PC-3 (cell line): ENCODE measurements around the gene MAZ. TPM values are rescaled to one million over a fixed set of nuclear protein-coding genes. Genes with fewer than 3 reads are reported as not detected.
A peak's percentile ranks its signal among the peaks of the same experiment; 100 is the strongest.

Source experiments
- ATAC-seq: fragments of 200-7000 bp; cut with Tn5 transposase; 2 replicates; pipeline ENCODE4 v1.9.1; 2020; ENCODE audit warnings: mild to moderate bottlenecking, moderate library complexity
- BruUV-seq: library from RNA; stranded (reverse); fragments of 400-500 nt; replicated peaks from 2 replicates; lab custom pipeline; 2021; lab: Mats Ljungman, UMichigan
- CTCF ChIA-PET: fragments of 300-600 bp; sonication (Branson Sonifier 250); formaldehyde crosslinking; loops from one replicate; lab custom pipeline; 2022; ENCODE audit warnings: antibody characterized with exemption; lab: Charles Lee
- POLR2A ChIA-PET: fragments of 300-600 bp; sonication (Branson Sonifier 250); formaldehyde crosslinking; loops from one replicate; lab custom pipeline; 2022; ENCODE audit warnings: antibody characterized with exemption; ENCODE audit not compliant: unreplicated experiment; lab: Charles Lee
- DNase-seq: peaks from one replicate; pipeline ENCODE4 v3.0.0-alpha.2; 2015
- H2AFZ ChIP-seq: fragments of 300-600 bp; sonication (generic); 2 replicates; pipeline ENCODE4 v1.6.0; 2016; ENCODE audit warnings: antibody characterized with exemption, low read length
- H3F3A ChIP-seq: fragments of 300-600 bp; sonication (generic); one replicate; pipeline ENCODE4 v1.6.0; 2017; ENCODE audit warnings: antibody characterized with exemption, low read length, control low read depth, mild to moderate bottlenecking; ENCODE audit not compliant: unreplicated experiment
- H3K27ac ChIP-seq: fragments of 300-600 bp; sonication (generic); 2 replicates; pipeline ENCODE4 v1.5.1; 2016; ENCODE audit warnings: mild to moderate bottlenecking, low read length
- H3K27me3 ChIP-seq: fragments of 300-600 bp; sonication (generic); 2 replicates; pipeline ENCODE4 v1.6.1; 2016; ENCODE audit warnings: low read length, mixed read lengths
- H3K36me3 ChIP-seq: fragments of 300-600 bp; sonication (generic); 2 replicates; pipeline ENCODE4 v1.6.1; 2016; ENCODE audit warnings: low read depth, mixed run types, low read length, mixed read lengths
- H3K4me1 ChIP-seq: fragments of 300-600 bp; sonication (generic); 2 replicates; pipeline ENCODE4 v1.5.1; 2016; ENCODE audit warnings: low read length; ENCODE audit not compliant: insufficient read depth
- H3K4me2 ChIP-seq: fragments of 300-600 bp; sonication (generic); 2 replicates; pipeline ENCODE4 v1.6.0; 2016; ENCODE audit warnings: low read length
- H3K4me3 ChIP-seq: fragments of 300-600 bp; sonication (generic); 2 replicates; pipeline ENCODE4 v1.5.1; 2016; ENCODE audit warnings: mild to moderate bottlenecking, low read length, mixed read lengths
- H3K79me2 ChIP-seq: fragments of 300-600 bp; sonication (generic); 2 replicates; pipeline ENCODE4 v1.6.1; 2017; ENCODE audit warnings: low read length, mixed read lengths
- H3K9ac ChIP-seq: fragments of 300-600 bp; sonication (generic); 2 replicates; pipeline ENCODE4 v1.6.0; 2016; ENCODE audit warnings: mild to moderate bottlenecking, low read length
- H3K9me2 ChIP-seq: fragments of 300-600 bp; sonication (generic); replicated peaks from 2 replicates; pipeline ENCODE4 v1.6.1; 2016; ENCODE audit warnings: mixed run types, low read length, mixed read lengths
- H3K9me3 ChIP-seq: fragments of 300-600 bp; sonication (generic); 2 replicates; pipeline ENCODE4 v1.6.1; 2016; ENCODE audit warnings: low read length, mixed read lengths
- H4K20me1 ChIP-seq: fragments of 300-600 bp; sonication (generic); 2 replicates; pipeline ENCODE4 v1.6.1; 2016; ENCODE audit warnings: low read length, mixed read lengths
- EZH2 ChIP-seq: fragments of 300-600 bp; sonication (generic); IDR thresholded peaks from one replicate; pipeline ENCODE4 v1.6.1; 2017; ENCODE audit warnings: antibody characterized with exemption, mild to moderate bottlenecking, low read length; ENCODE audit not compliant: unreplicated experiment
- EZH2phosphoT487 ChIP-seq: fragments of 300-600 bp; sonication (generic); IDR thresholded peaks from 2 replicates; pipeline ENCODE4 v1.6.1; 2018; ENCODE audit warnings: mild to moderate bottlenecking, antibody characterized with exemption, low read length, borderline replicate concordance
- intact Hi-C: fragments of 100-400 bp; cut with micrococcal nuclease; formaldehyde crosslinking; loops from 2 replicates; pipeline ENCODE4 v1.9.0; 2023
- total RNA-seq: library from RNA; depleted of rRNA; stranded (reverse); fragments of >200 nt; gene quantifications from 2 replicates; pipeline ENCODE4 v1.2.3, GENCODE V29; 2014
- TF ChIP-seq, protein P1 (sequence below): fragments of 300-600 bp; sonication (generic); conservative IDR thresholded peaks from 2 replicates; pipeline ENCODE4 v1.5.1; 2017; ENCODE audit warnings: antibody characterized with exemption, low read depth, mild to moderate bottlenecking, low read length

MAZ gene
- total RNA-seq, 1 experiment from 2014 or later = 279 TPM

DNA sequence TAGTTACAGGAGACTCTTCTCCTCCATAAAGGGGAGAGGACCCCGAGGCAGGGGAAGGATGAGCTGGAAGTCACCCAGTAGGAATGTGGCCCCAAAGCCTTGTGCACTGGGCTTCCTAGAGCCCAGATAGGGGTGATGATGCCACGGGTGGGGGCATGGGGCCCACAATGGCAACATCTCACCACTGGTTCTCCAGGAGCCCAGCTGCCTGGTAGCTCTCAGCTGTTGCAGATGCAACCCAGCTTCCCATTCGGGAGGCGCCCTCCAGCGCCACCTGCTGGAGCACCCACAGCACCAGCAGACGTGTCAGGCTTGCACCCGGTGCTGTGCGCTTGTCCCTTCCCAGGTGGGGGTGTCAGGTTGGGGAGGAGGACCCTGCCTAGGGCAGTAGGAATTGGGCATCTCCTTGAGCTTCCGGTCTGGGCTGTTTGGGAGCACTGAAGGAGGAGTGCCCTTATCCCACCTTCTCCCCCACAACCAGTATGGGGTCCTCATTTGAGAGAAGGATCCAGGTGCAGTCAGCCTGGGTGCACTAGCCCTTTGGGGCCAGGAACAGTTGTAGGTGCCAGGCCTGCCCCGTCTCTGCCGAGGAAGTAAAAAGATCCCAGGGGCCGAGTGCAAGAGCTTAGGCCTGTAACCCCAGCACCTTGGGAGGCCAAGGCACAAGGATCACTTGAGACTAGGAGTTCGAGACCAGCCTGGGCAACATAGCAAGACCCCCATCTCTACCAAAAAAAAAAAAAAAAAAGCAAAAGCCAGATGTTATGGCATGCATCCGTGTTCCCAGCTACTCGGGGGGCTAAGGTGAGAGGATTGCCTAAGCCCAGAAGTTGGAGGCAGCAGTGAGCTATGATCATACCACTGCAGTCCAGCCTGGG is 42.3 kb downstream of the MAZ start:
- Histone ChIP-seq H3K27ac (no peak overlapping the region), H3F3A (no peaks in the 10 kb centered on the region), H3K9ac (no peak overlapping the region), H4K20me1 (no peaks in the 10 kb centered on the region), H3K4me3 (no peak overlapping the region), H3K9me3 (no peaks in the 10 kb centered on the region), H3K27me3 (no peaks in the 10 kb centered on the region), H3K9me2 (no peaks in the 10 kb centered on the region), H3K4me2 (no peak overlapping the region), H3K79me2 (no peaks in the 10 kb centered on the region), H3K36me3 (no peaks in the 10 kb centered on the region), H2AFZ (no peak overlapping the region), H3K4me1 (no peaks in the 10 kb centered on the region)
- ATAC-seq = peak; percentile 69
- ChIA-PET POLR2A (interaction anchor here (0.6 kb wide), 1 partner anchor 22 kb away, joined by 14 read pairs; no protein-coding TSS in a partner anchor), CTCF (interaction anchor here (0.6 to 1.6 kb wide), 7 partner anchors 19 to 148 kb away, joined by 3 to 9 read pairs (median 4); partner anchors contain the start of genes MVP and PAGR1)
- BruUV-seq = no TSS peak
- DNase-seq = peak; percentile 59
- intact Hi-C loops = no loop called here
- no peak for TF ChIP-seq EZH2phosphoT487
- TF ChIP-seq, protein P1, sequence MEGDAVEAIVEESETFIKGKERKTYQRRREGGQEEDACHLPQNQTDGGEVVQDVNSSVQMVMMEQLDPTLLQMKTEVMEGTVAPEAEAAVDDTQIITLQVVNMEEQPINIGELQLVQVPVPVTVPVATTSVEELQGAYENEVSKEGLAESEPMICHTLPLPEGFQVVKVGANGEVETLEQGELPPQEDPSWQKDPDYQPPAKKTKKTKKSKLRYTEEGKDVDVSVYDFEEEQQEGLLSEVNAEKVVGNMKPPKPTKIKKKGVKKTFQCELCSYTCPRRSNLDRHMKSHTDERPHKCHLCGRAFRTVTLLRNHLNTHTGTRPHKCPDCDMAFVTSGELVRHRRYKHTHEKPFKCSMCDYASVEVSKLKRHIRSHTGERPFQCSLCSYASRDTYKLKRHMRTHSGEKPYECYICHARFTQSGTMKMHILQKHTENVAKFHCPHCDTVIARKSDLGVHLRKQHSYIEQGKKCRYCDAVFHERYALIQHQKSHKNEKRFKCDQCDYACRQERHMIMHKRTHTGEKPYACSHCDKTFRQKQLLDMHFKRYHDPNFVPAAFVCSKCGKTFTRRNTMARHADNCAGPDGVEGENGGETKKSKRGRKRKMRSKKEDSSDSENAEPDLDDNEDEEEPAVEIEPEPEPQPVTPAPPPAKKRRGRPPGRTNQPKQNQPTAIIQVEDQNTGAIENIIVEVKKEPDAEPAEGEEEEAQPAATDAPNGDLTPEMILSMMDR = peak; percentile 69

DNA sequence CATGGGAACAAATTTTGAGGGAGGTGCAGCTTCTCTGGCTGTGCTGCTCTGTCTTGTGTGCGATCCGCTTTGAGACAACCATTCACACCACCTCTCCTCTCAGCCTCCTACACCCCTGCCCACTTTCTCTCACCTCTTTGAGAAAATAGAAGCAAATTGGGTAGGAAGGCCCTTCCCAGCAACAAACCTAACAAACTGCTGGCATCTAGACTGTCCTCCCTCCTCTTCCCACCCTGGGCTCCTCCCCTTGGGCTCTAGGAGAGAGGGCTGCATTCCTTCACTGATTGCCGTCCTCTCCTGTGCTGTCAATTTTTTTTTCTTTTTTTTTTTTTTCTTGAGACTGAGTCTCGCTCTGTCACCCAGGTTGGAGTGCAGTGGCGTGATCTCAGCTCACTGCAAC is 43.2 kb downstream of the MAZ start:
- ATAC-seq (no peak), DNase-seq (no peak)
- H3K4me3 ChIP-seq = no peak overlapping the region
- H4K20me1 ChIP-seq = no peaks in the 10 kb centered on the region
- BruUV-seq = no TSS peak
- no peak overlapping the region for H3K4me2 ChIP-seq
- POLR2A ChIA-PET = no interaction called here
- H3K4me1 ChIP-seq = no peaks in the 10 kb centered on the region
- no peaks in the 10 kb centered on the region for H3K9me3 ChIP-seq
- H3K9ac ChIP-seq = no peak overlapping the region
- H3K9me2 ChIP-seq = no peaks in the 10 kb centered on the region
- H3K27me3 ChIP-seq = no peaks in the 10 kb centered on the region
- CTCF ChIA-PET = interaction anchor here (1.6 kb wide), 1 partner anchor 149 kb away, joined by 4 read pairs; no protein-coding TSS in a partner anchor
- intact Hi-C loops = no loop called here
- H3K27ac ChIP-seq = no peak overlapping the region
- H3F3A ChIP-seq = no peaks in the 10 kb centered on the region
- H3K79me2 ChIP-seq = no peaks in the 10 kb centered on the region
- H3K36me3 ChIP-seq = no peaks in the 10 kb centered on the region
- TF ChIP-seq EZH2 (no peak), EZH2phosphoT487 (no peak)
- TF ChIP-seq, protein P1 = no peak
- no peak overlapping the region for H2AFZ ChIP-seq

DNA sequence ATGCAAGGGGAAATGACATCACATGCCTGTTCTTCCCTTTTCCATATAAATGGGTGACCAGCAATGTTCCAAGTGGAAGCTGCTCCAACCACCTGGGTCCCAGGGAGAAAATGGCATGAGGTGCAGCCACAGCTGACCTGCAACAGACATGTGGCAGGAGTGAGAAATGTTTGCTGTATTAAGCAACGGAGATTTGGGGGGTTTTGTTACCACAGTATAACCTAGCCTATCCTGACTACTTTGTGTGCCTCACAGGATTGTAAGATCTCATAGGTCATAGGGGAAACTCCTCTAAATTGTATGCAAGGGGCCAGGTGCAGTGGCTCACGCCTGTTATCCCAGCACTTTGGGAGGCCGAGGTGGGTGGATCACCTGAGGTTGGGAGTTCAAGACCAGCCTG is 44.7 kb downstream of the MAZ start:
- no peak for DNase-seq

More for the DNA sequence above, 44.7 kb downstream of the MAZ start:
- no peaks in the 10 kb centered on the region for H3K9me3 ChIP-seq
- H3K4me3 ChIP-seq = no peak overlapping the region
- no peak for ATAC-seq
- TF ChIP-seq, protein P1 = no peak
- TF ChIP-seq EZH2 = no peak
- TF ChIP-seq EZH2phosphoT487 = no peak
- CTCF ChIA-PET = no interaction called here
- no peak overlapping the region for H3K9ac ChIP-seq
- no peaks in the 10 kb centered on the region for H3K79me2 ChIP-seq
- no peaks in the 10 kb centered on the region for H3K9me2 ChIP-seq
- no peak overlapping the region for H3K27ac ChIP-seq
- no peaks in the 10 kb centered on the region for H3K27me3 ChIP-seq
- no peak overlapping the region for H2AFZ ChIP-seq
- H3F3A ChIP-seq = no peaks in the 10 kb centered on the region
- intact Hi-C loops = no loop called here
- no peaks in the 10 kb centered on the region for H3K36me3 ChIP-seq
- H4K20me1 ChIP-seq = no peaks in the 10 kb centered on the region
- TSS peak; percentile 28 for BruUV-seq
- no peaks in the 10 kb centered on the region for H3K4me1 ChIP-seq
- no peak overlapping the region for H3K4me2 ChIP-seq
- POLR2A ChIA-PET = interaction anchor here (0.6 kb wide), 1 partner anchor 579 kb away, joined by 7 read pairs; the partner anchor contains the start of gene DCTPP1
